ENCODE data around the gene TEDC2.

The TEDC2 gene

GRCh38 chr16:2447920-2448583 is 11.9 kb upstream of the TEDC2 start:
- DNase-seq (ENCODE audit: low read depth in 1 of 2, low spot score in 1 of 2), result no peak
- TF ChIP-seq JUND (IDR thresholded peaks at IDR 0.05; ENCODE audit: low read depth), result no peak
- in situ Hi-C loops (cut with HindIII; ENCODE audit: low pct_unique_long_range_greater_than_20kb, low sequenced_read_pairs), result no loop called here

GRCh38 chr16:2449118-2449517 is 10.8 kb upstream of the TEDC2 start:
- in situ Hi-C loops (cut with HindIII; ENCODE audit: low pct_unique_long_range_greater_than_20kb, low sequenced_read_pairs), result no loop called here
- TF ChIP-seq JUND (IDR thresholded peaks at IDR 0.05; ENCODE audit: low read depth), result no peak
- DNase-seq (ENCODE audit: low read depth in 1 of 2, low spot score in 1 of 2), result no peak

GRCh38 chr16:2450535-2450934 is 9.4 kb upstream of the TEDC2 start:
- in situ Hi-C loops (cut with HindIII; ENCODE audit: low pct_unique_long_range_greater_than_20kb, low sequenced_read_pairs), result no loop called here
- TF ChIP-seq JUND (IDR thresholded peaks at IDR 0.05; ENCODE audit: low read depth), result no peak
- DNase-seq (ENCODE audit: low read depth in 1 of 2, low spot score in 1 of 2), result no peak

GRCh38 chr16:2450975-2451381 is 8.9 kb upstream of the TEDC2 start:
- in situ Hi-C loops (cut with HindIII; ENCODE audit: low pct_unique_long_range_greater_than_20kb, low sequenced_read_pairs), result no loop called here
- TF ChIP-seq JUND (IDR thresholded peaks at IDR 0.05; ENCODE audit: low read depth), result no peak
- no peak for DNase-seq (ENCODE audit: low read depth in 1 of 2, low spot score in 1 of 2)

GRCh38 chr16:2451851-2452320 is 8.0 kb upstream of the TEDC2 start:
- in situ Hi-C loops (cut with HindIII; ENCODE audit: low pct_unique_long_range_greater_than_20kb, low sequenced_read_pairs), result no loop called here
- TF ChIP-seq JUND (IDR thresholded peaks at IDR 0.05; ENCODE audit: low read depth), result no peak
- no peak for DNase-seq (ENCODE audit: low read depth in 1 of 2, low spot score in 1 of 2)

- no peak for TF ChIP-seq JUND (IDR thresholded peaks at IDR 0.05; ENCODE audit: low read depth)
- in situ Hi-C loops (cut with HindIII; ENCODE audit: low pct_unique_long_range_greater_than_20kb, low sequenced_read_pairs), result no loop called here
- DNase-seq (ENCODE audit: low read depth in 1 of 2, low spot score in 1 of 2), result no peak
Measured at GRCh38 chr16:2452650-2453049, 7.3 kb upstream of the TEDC2 start.

GRCh38 chr16:2455081-2455845 is 4.6 kb upstream of the TEDC2 start:
- in situ Hi-C loops (cut with HindIII; ENCODE audit: low pct_unique_long_range_greater_than_20kb, low sequenced_read_pairs), result no loop called here
- TF ChIP-seq JUND (IDR thresholded peaks at IDR 0.05; ENCODE audit: low read depth), result no peak
- DNase-seq (ENCODE audit: low read depth in 1 of 2, low spot score in 1 of 2), result no peak

- no peak for TF ChIP-seq JUND (IDR thresholded peaks at IDR 0.05; ENCODE audit: low read depth)
- in situ Hi-C loops (cut with HindIII; ENCODE audit: low pct_unique_long_range_greater_than_20kb, low sequenced_read_pairs), result no loop called here
- no peak for DNase-seq (ENCODE audit: low read depth in 1 of 2, low spot score in 1 of 2)
Measured at GRCh38 chr16:2456551-2457153, 3.3 kb upstream of the TEDC2 start.

GRCh38 chr16:2457267-2457666 is 2.6 kb upstream of the TEDC2 start:
- TF ChIP-seq JUND (IDR thresholded peaks at IDR 0.05; ENCODE audit: low read depth), result no peak
- DNase-seq (ENCODE audit: low read depth in 1 of 2, low spot score in 1 of 2), result no peak
- in situ Hi-C loops (cut with HindIII; ENCODE audit: low pct_unique_long_range_greater_than_20kb, low sequenced_read_pairs), result no loop called here

- no peak for TF ChIP-seq JUND (IDR thresholded peaks at IDR 0.05; ENCODE audit: low read depth)
- in situ Hi-C loops (cut with HindIII; ENCODE audit: low pct_unique_long_range_greater_than_20kb, low sequenced_read_pairs), result no loop called here
- no peak for DNase-seq (ENCODE audit: low read depth in 1 of 2, low spot score in 1 of 2)
Measured at GRCh38 chr16:2457946-2458345, 2.0 kb upstream of the TEDC2 start.

GRCh38 chr16:2458887-2459646 is 842 bp upstream of the TEDC2 start:
- in situ Hi-C loops (cut with HindIII; ENCODE audit: low pct_unique_long_range_greater_than_20kb, low sequenced_read_pairs), result no loop called here
- no peak for DNase-seq (ENCODE audit: low read depth in 1 of 2, low spot score in 1 of 2)
- no peak for TF ChIP-seq JUND (IDR thresholded peaks at IDR 0.05; ENCODE audit: low read depth)

- DNase-seq (ENCODE audit: low read depth in 1 of 2, low spot score in 1 of 2), result no peak
- TF ChIP-seq JUND (IDR thresholded peaks at IDR 0.05; ENCODE audit: low read depth), result no peak
- in situ Hi-C loops (cut with HindIII; ENCODE audit: low pct_unique_long_range_greater_than_20kb, low sequenced_read_pairs), result no loop called here
Measured at GRCh38 chr16:2460391-2460713, 443 bp downstream of the TEDC2 start.

- DNase-seq (ENCODE audit: low read depth in 1 of 2, low spot score in 1 of 2), result no peak
- no peak for TF ChIP-seq JUND (IDR thresholded peaks at IDR 0.05; ENCODE audit: low read depth)
- in situ Hi-C loops (cut with HindIII; ENCODE audit: low pct_unique_long_range_greater_than_20kb, low sequenced_read_pairs), result no loop called here
Measured at GRCh38 chr16:2460916-2461315, 1.0 kb downstream of the TEDC2 start.

All from T47D (cell line).